ENCODE data around the gene CXXC5. TPM values are rescaled to one million over a fixed set of nuclear protein-coding genes. Genes with fewer than 3 reads are reported as not detected.
A peak's percentile ranks its signal among the peaks of the same experiment; 100 is the strongest.

CXXC5 gene
- total and polyA plus RNA-seq, 9 of the 15 experiments (the other 6 are each of a cell fraction or from before 2014, with no cell fraction given), result 1.9 to 123 (median 45.8) TPM

DNA sequence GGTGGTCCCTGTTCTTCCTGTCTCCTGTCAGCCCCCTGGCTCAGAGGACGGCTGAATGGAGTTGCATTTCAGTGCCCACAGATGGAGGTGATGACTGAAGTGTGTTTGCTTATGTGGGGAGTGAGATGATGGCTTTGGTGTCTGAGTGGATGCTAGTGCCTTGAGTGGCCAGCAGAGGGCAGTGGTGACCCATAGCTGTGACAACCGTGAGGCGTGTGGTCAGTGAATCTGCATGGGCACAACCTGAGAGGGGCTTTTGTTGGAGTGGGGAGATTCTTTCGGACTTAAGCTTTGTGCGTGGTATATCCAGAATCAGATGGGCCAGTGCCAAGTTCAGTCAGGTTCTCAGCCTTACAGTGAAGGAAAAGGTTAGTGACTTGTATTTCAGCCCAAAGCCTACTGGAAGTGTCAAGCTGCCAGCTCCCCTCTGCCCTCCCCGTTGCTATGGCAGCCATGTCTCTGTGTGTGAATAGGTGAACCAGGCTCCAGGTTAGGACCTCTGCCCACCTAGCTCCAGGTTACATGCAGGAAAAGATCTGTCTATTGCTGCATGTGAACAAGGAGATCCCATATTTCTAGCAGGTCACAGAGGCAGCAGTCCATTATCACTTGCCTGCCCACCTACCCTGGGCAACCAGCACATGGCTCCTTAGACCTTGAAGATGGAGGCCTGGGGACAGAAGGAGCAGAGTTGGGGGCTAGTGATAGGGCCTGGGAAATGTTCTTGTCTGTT, 14.7 kb upstream of the CXXC5 start (continued):
- TF ChIP-seq TAF1 (IDR thresholded peaks at IDR 0.05; ENCODE audit: control insufficient read depth, extremely low read depth, insufficient read depth, low read length, severe bottlenecking) (no peak), KLF16 (IDR thresholded peaks at IDR 0.05) (no peak), PHF8 (IDR thresholded peaks at IDR 0.05; ENCODE audit: borderline replicate concordance, low read length) (no peak), SREBF1 (IDR thresholded peaks at IDR 0.05; ENCODE audit: borderline replicate concordance, low read depth, low read length) (no peak), HNRNPH1 (optimal IDR thresholded peaks at IDR 0.05; ENCODE audit: low read depth, low read length) (no peak), E2F3 (CRISPR knock-in tag; IDR thresholded peaks at IDR 0.05) (no peak), ZBED1 (IDR thresholded peaks at IDR 0.05) (no peak), SMARCC2 (IDR thresholded peaks at IDR 0.05; ENCODE audit: low read depth) (no peak), HMGN3 (IDR thresholded peaks at IDR 0.05; ENCODE audit: borderline replicate concordance, extremely low read depth, insufficient read length, low read depth, low read length) (no peak), NR2C1 (IDR thresholded peaks at IDR 0.05) (no peak), NR2C1 (tag; IDR thresholded peaks at IDR 0.05) (no peak), PCBP1 (IDR thresholded peaks at IDR 0.05; ENCODE audit: low read depth, low read length, poor library complexity, severe bottlenecking) (no peak), ZNF23 (CRISPR knock-in tag; IDR thresholded peaks at IDR 0.05) (no peak), ESRRA (IDR thresholded peaks at IDR 0.05; ENCODE audit: borderline replicate concordance, low read depth) (0 out of 2 replicates have a peak, but pooled peaks have one; percentile 37), MBD2 (IDR thresholded peaks at IDR 0.05; ENCODE audit: borderline replicate concordance, low read depth) (no peak), JUND (IDR thresholded peaks at IDR 0.05; ENCODE audit: borderline replicate concordance, low read depth, low read length) (peak; percentile 69; the same call in 1 of the 2 replicates), JUND (tag; IDR thresholded peaks at IDR 0.05; ENCODE audit: borderline replicate concordance, low read depth, low read length) (no peak; the same call in 2 of the 3 replicates)
- TF ChIP-seq, protein P1, sequence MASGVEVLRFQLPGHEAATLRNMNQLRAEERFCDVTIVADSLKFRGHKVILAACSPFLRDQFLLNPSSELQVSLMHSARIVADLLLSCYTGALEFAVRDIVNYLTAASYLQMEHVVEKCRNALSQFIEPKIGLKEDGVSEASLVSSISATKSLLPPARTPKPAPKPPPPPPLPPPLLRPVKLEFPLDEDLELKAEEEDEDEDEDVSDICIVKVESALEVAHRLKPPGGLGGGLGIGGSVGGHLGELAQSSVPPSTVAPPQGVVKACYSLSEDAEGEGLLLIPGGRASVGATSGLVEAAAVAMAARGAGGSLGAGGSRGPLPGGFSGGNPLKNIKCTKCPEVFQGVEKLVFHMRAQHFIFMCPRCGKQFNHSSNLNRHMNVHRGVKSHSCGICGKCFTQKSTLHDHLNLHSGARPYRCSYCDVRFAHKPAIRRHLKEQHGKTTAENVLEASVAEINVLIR (CRISPR knock-in tag; IDR thresholded peaks at IDR 0.05), result no peak
- TF ChIP-seq, protein P2, sequence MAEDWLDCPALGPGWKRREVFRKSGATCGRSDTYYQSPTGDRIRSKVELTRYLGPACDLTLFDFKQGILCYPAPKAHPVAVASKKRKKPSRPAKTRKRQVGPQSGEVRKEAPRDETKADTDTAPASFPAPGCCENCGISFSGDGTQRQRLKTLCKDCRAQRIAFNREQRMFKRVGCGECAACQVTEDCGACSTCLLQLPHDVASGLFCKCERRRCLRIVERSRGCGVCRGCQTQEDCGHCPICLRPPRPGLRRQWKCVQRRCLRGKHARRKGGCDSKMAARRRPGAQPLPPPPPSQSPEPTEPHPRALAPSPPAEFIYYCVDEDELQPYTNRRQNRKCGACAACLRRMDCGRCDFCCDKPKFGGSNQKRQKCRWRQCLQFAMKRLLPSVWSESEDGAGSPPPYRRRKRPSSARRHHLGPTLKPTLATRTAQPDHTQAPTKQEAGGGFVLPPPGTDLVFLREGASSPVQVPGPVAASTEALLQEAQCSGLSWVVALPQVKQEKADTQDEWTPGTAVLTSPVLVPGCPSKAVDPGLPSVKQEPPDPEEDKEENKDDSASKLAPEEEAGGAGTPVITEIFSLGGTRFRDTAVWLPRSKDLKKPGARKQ (CRISPR knock-in tag; IDR thresholded peaks at IDR 0.05), result no peak
- TF ChIP-seq, protein P3, sequence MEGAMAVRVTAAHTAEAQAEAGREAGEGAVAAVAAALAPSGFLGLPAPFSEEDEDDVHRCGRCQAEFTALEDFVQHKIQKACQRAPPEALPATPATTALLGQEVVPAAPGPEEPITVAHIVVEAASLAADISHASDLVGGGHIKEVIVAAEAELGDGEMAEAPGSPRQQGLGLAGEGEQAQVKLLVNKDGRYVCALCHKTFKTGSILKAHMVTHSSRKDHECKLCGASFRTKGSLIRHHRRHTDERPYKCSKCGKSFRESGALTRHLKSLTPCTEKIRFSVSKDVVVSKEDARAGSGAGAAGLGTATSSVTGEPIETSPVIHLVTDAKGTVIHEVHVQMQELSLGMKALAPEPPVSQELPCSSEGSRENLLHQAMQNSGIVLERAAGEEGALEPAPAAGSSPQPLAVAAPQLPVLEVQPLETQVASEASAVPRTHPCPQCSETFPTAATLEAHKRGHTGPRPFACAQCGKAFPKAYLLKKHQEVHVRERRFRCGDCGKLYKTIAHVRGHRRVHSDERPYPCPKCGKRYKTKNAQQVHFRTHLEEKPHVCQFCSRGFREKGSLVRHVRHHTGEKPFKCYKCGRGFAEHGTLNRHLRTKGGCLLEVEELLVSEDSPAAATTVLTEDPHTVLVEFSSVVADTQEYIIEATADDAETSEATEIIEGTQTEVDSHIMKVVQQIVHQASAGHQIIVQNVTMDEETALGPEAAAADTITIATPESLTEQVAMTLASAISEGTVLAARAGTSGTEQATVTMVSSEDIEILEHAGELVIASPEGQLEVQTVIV (CRISPR knock-in tag; IDR thresholded peaks at IDR 0.05; ENCODE audit: borderline replicate concordance), result no peak

All from K562 (cell line).